Astrocyte (in vitro differentiated cells and primary cell): ENCODE results near the gene GPR32. TPM values are rescaled to one million over a fixed set of nuclear protein-coding genes. Genes with fewer than 3 reads are reported as not detected.

Source experiments
- DNase-seq: peaks from one replicate; pipeline ENCODE4 v3.0.0-alpha.2; 2010; ENCODE audit warnings: low read depth
- FAIRE-seq: peaks from 2 replicates; lab custom pipeline; 2011; peaks lifted over from hg19 to GRCh38; lab: Jason Lieb, UNC
- H2AFZ ChIP-seq: 2 replicates; pipeline ENCODE4 v1.6.0; 2012; ENCODE audit warnings: low read depth, low read length, inconsistent platforms
- H3K27ac ChIP-seq: 2 replicates; pipeline ENCODE4 v1.5.1; 2011; ENCODE audit warnings: low read depth, low read length, inconsistent platforms
- H3K27me3 ChIP-seq: 2 replicates; pipeline ENCODE4 v1.6.0; 2011; ENCODE audit warnings: low read length, inconsistent platforms; ENCODE audit not compliant: insufficient read depth
- H3K36me3 ChIP-seq: 2 replicates; pipeline ENCODE4 v1.5.1; 2011; ENCODE audit warnings: low read length, inconsistent platforms; ENCODE audit not compliant: insufficient read depth
- H3K4me1 ChIP-seq: 2 replicates; pipeline ENCODE4 v1.5.1; 2011; ENCODE audit warnings: low read length, inconsistent platforms; ENCODE audit not compliant: insufficient read depth
- H3K4me2 ChIP-seq: 2 replicates; pipeline ENCODE4 v1.6.0; 2012; ENCODE audit warnings: low read length, inconsistent platforms
- H3K4me3 ChIP-seq: 2 replicates; pipeline ENCODE4 v1.5.1; 2011; ENCODE audit warnings: low read depth, mild to moderate bottlenecking, low read length, inconsistent platforms; ENCODE audit not compliant: insufficient read depth
- H3K79me2 ChIP-seq: 2 replicates; pipeline ENCODE4 v1.6.0; 2012; ENCODE audit warnings: mild to moderate bottlenecking, low read length, inconsistent platforms; ENCODE audit not compliant: insufficient read depth
- H3K9ac ChIP-seq: 2 replicates; pipeline ENCODE4 v1.6.0; 2012; ENCODE audit warnings: mild to moderate bottlenecking, low read length, inconsistent platforms
- H3K9me3 ChIP-seq: 2 replicates; pipeline ENCODE4 v1.5.1; 2012; ENCODE audit warnings: low read depth, mild to moderate bottlenecking, low read length, inconsistent platforms; ENCODE audit not compliant: insufficient read depth
- H4K20me1 ChIP-seq: 2 replicates; pipeline ENCODE4 v1.6.0; 2012; ENCODE audit warnings: low read length, inconsistent platforms; ENCODE audit not compliant: insufficient read depth
- H3K27ac Mint-ChIP-seq: one replicate; pipeline ENCODE4 v1.8.0; 2021; ENCODE audit warnings: mild to moderate bottlenecking, mixed read lengths; ENCODE audit not compliant: unreplicated experiment
- H3K27me3 Mint-ChIP-seq: one replicate; pipeline ENCODE4 v1.8.0; 2021; ENCODE audit warnings: low read depth, mixed read lengths; ENCODE audit not compliant: unreplicated experiment
- H3K36me3 Mint-ChIP-seq: one replicate; pipeline ENCODE4 v1.8.0; 2021; ENCODE audit warnings: low read depth, mixed read lengths; ENCODE audit not compliant: unreplicated experiment
- H3K4me1 Mint-ChIP-seq: one replicate; pipeline ENCODE4 v1.8.0; 2021; ENCODE audit warnings: low read depth, mixed read lengths; ENCODE audit not compliant: unreplicated experiment
- H3K4me3 Mint-ChIP-seq: one replicate; pipeline ENCODE4 v1.8.0; 2021; ENCODE audit warnings: mild to moderate bottlenecking, moderate library complexity, mixed read lengths; ENCODE audit not compliant: unreplicated experiment
- H3K9me3 Mint-ChIP-seq: one replicate; pipeline ENCODE4 v1.8.0; 2021; ENCODE audit warnings: mild to moderate bottlenecking, mixed read lengths; ENCODE audit not compliant: unreplicated experiment
- EZH2 ChIP-seq: IDR thresholded peaks from 2 replicates; pipeline ENCODE4 v1.6.1; 2012; ENCODE audit warnings: mild to moderate bottlenecking, low read length, inconsistent platforms; ENCODE audit not compliant: insufficient read depth
- total RNA-seq: library from RNA; stranded (reverse); gene quantifications from 2 replicates; pipeline ENCODE4 v1.2.1, GENCODE V29; 2021
- TF ChIP-seq, protein P1 (sequence below): IDR thresholded peaks from 2 replicates; pipeline ENCODE4 v1.5.1; 2011; ENCODE audit warnings: low read depth, mild to moderate bottlenecking, inconsistent platforms, low read length, moderate library complexity; ENCODE audit not compliant: insufficient read depth

Gene GPR32
- total RNA-seq, 1 donor from 2014 or later, result not detected

DNA sequence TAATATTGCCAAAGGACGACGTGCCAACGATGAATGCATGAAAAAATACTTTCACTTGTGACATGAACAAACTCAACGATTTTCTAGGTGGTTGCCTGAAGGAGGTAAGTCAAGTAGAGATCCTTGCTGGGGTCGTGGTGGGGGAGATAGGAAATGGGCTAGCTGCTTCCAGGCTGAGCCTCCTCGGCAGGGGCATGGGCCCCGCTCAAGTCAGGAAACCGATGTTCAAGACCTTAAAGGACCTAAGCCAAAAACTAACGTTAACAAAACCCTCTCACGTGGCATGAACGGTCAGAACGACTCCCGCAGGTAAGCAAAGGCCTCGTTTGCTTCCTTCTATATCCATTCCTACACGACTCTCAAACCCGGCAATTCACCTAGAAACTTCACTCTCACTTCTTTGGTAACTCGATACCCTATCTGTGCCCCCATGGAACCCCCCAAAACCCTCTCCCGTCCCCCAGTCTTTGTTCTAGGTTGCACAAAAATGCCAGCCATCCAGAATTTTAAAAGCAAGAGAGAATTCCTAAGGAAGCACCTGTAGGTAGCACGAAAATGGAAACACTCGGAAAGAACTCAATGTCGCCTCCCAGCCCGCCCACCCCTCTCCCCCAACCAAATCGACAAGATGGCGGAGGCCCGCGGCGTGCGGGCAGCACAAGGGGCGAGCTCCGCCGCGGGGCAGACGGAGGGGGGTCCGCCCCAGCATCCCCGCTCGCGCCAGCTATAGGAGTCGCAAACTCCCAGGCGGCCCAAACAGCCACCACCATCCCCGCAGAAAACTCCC lies 33.6 kb downstream of the GPR32 start:
- no peaks in the 10 kb centered on the region for H3K27me3 Mint-ChIP-seq
- H3K9ac ChIP-seq, result peak overlapping the region; percentile 94
- peak overlapping the region; percentile 99 for H3K27ac ChIP-seq
- DNase-seq (no peak), FAIRE-seq (no peak)
- H3K79me2 ChIP-seq, result peaks cover 51% of the 10 kb centered on the region
- peak overlapping the region; percentile 84 for H2AFZ ChIP-seq
- H3K4me3 ChIP-seq, result peak overlapping the region; percentile 93
- peak overlapping the region; percentile 94 for H3K4me2 ChIP-seq
- H3K9me3 Mint-ChIP-seq, result peaks cover 3% of the 10 kb centered on the region
- H3K36me3 Mint-ChIP-seq, result peaks cover 11% of the 10 kb centered on the region
- H3K9me3 ChIP-seq, result no peaks in the 10 kb centered on the region
- peak overlapping the region; percentile 100 for H3K27ac Mint-ChIP-seq
- no peak for TF ChIP-seq EZH2
- TF ChIP-seq, protein P1, sequence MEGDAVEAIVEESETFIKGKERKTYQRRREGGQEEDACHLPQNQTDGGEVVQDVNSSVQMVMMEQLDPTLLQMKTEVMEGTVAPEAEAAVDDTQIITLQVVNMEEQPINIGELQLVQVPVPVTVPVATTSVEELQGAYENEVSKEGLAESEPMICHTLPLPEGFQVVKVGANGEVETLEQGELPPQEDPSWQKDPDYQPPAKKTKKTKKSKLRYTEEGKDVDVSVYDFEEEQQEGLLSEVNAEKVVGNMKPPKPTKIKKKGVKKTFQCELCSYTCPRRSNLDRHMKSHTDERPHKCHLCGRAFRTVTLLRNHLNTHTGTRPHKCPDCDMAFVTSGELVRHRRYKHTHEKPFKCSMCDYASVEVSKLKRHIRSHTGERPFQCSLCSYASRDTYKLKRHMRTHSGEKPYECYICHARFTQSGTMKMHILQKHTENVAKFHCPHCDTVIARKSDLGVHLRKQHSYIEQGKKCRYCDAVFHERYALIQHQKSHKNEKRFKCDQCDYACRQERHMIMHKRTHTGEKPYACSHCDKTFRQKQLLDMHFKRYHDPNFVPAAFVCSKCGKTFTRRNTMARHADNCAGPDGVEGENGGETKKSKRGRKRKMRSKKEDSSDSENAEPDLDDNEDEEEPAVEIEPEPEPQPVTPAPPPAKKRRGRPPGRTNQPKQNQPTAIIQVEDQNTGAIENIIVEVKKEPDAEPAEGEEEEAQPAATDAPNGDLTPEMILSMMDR, result no peak
- peaks cover 8% of the 10 kb centered on the region for H3K36me3 ChIP-seq
- no peaks in the 10 kb centered on the region for H3K27me3 ChIP-seq
- peak overlapping the region; percentile 100 for H3K4me3 Mint-ChIP-seq
- H3K4me1 ChIP-seq, result peaks cover 12% of the 10 kb centered on the region
- peaks cover 11% of the 10 kb centered on the region for H3K4me1 Mint-ChIP-seq
- H4K20me1 ChIP-seq, result peaks cover 45% of the 10 kb centered on the region

GRCh38 chr19:50804420-50805272 lies 34.4 kb downstream of the GPR32 start:
- Histone ChIP-seq H3K79me2 (peaks cover 43% of the 10 kb centered on the region), H3K4me1 (peaks cover 12% of the 10 kb centered on the region), H3K4me3 (peak overlapping the region; percentile 93), H3K27ac (peak overlapping the region; percentile 99), H4K20me1 (peaks cover 36% of the 10 kb centered on the region), H3K27me3 (no peaks in the 10 kb centered on the region), H2AFZ (peak overlapping the region; percentile 85), H3K36me3 (peaks cover 6% of the 10 kb centered on the region), H3K9me3 (no peaks in the 10 kb centered on the region), H3K9ac (peak overlapping the region; percentile 94), H3K4me2 (peak overlapping the region; percentile 94)
- Mint-ChIP-seq H3K36me3 (peaks cover 11% of the 10 kb centered on the region), H3K4me1 (peaks cover 11% of the 10 kb centered on the region), H3K9me3 (peaks cover 3% of the 10 kb centered on the region), H3K27ac (peak overlapping the region; percentile 100), H3K4me3 (peak overlapping the region; percentile 100), H3K27me3 (no peaks in the 10 kb centered on the region)
- DNase-seq, result peak; percentile 96
- no peak for TF ChIP-seq EZH2
- TF ChIP-seq, protein P1, result no peak
- FAIRE-seq, result no peak
